Measurements from ENCODE around the gene LRRC8B.

LRRC8B gene

GRCh38 chr1:89633800-89634625 is 109.4 kb downstream of the LRRC8B start:
- DNase-seq (ENCODE audit: low read depth), result no peak

- no peak for DNase-seq (ENCODE audit: low read depth)
Measured at GRCh38 chr1:89635825-89636815, 111.5 kb downstream of the LRRC8B start.

GRCh38 chr1:89637496-89637895 is 112.9 kb downstream of the LRRC8B start:
- no peak for DNase-seq (ENCODE audit: low read depth)

- DNase-seq (ENCODE audit: low read depth), result no peak
Measured at GRCh38 chr1:89640440-89640839, 115.8 kb downstream of the LRRC8B start.

GRCh38 chr1:89641781-89642180 is 117.2 kb downstream of the LRRC8B start:
- DNase-seq (ENCODE audit: low read depth), result no peak

GRCh38 chr1:89643577-89643976 is 118.9 kb downstream of the LRRC8B start:
- DNase-seq (ENCODE audit: low read depth), result no peak

- no peak for DNase-seq (ENCODE audit: low read depth)
Measured at GRCh38 chr1:89644119-89644814, 119.6 kb downstream of the LRRC8B start.

- no peak for DNase-seq (ENCODE audit: low read depth)
Measured at GRCh38 chr1:89646259-89646658, 121.6 kb downstream of the LRRC8B start.
